Nucleus accumbens (tissue), 56 donors: Measurements from ENCODE around the gene GPRC5B.

ENCODE experiments used
- DNase-seq, 56 donors: peaks; one replicate each; lab custom pipeline; 2025; lab: John Stamatoyannopoulos, UW

Gene GPRC5B

GRCh38 chr16:19874851-19875546, 9.6 kb downstream of the GPRC5B start:
- DNase-seq = peak in 1 of 56 donors; percentile 34

GRCh38 chr16:19874026-19874425, 10.6 kb downstream of the GPRC5B start:
- peak in 8 of 56 donors; percentile 14 to 47 (median 36) for DNase-seq

- peak in 28 of 56 donors; percentile 22 to 78 (median 44) for DNase-seq
Measured at GRCh38 chr16:19872935-19873334, 11.7 kb downstream of the GPRC5B start.

GRCh38 chr16:19872179-19872863, 12.3 kb downstream of the GPRC5B start:
- peak in 53 of 56 donors; percentile 30 to 91 (median 76) for DNase-seq

- no peak for DNase-seq
Measured at GRCh38 chr16:19871721-19872120, 12.9 kb downstream of the GPRC5B start.

GRCh38 chr16:19868421-19868820, 16.2 kb downstream of the GPRC5B start:
- no peak for DNase-seq

- peak in 1 of 56 donors; percentile 49 for DNase-seq
Measured at GRCh38 chr16:19864566-19864965, 20.1 kb downstream of the GPRC5B start.

GRCh38 chr16:19863990-19864389, 20.7 kb downstream of the GPRC5B start:
- DNase-seq = no peak

GRCh38 chr16:19861811-19862327, 22.8 kb downstream of the GPRC5B start:
- DNase-seq = peak in 55 of 56 donors; percentile 28 to 94 (median 85)

- no peak for DNase-seq
Measured at GRCh38 chr16:19861133-19861532, 23.5 kb downstream of the GPRC5B start.

- DNase-seq = peak in 2 of 56 donors; percentile 26 to 27
Measured at GRCh38 chr16:19860166-19861041, 24.2 kb downstream of the GPRC5B start.

GRCh38 chr16:19859603-19860002, 25.0 kb downstream of the GPRC5B start:
- DNase-seq = peak in 6 of 56 donors; percentile 20 to 50 (median 30)

GRCh38 chr16:19859166-19859565, 25.5 kb downstream of the GPRC5B start:
- no peak for DNase-seq

GRCh38 chr16:19858340-19859018, 26.2 kb downstream of the GPRC5B start:
- DNase-seq = peak in 6 of 56 donors; percentile 8 to 52 (median 26)

- peak in 4 of 56 donors; percentile 11 to 27 (median 25) for DNase-seq
Measured at GRCh38 chr16:19857593-19858339, 26.9 kb downstream of the GPRC5B start.

GRCh38 chr16:19856120-19856519, 28.5 kb downstream of the GPRC5B start:
- peak in 4 of 56 donors; percentile 13 to 34 (median 24) for DNase-seq

GRCh38 chr16:19854543-19854876, 30.1 kb downstream of the GPRC5B start:
- DNase-seq = no peak

GRCh38 chr16:19853742-19854542, 30.7 kb downstream of the GPRC5B start:
- DNase-seq = peak in 7 of 56 donors; percentile 17 to 74 (median 34)
